Measurements from ENCODE around the gene STK11IP.

DNA sequence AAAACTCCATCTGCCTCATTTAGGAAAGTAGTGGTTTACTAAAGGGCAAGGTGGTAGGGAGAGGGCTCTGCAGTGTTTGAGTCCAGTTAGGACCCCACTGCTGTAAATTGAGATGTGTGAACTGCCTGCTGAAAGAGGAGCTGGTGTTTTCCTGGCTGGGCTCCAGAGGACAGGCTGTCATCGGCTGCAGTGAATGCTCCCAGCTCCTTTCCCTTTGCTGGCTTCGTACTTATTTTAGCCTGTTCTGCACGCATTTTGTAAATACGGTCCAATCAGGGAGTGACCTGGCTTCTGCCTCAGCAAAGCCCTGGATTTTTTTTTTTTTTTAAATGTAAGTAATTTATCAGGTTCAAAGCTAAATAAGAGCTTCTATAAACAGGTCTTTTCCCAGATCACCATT, 67.3 kb downstream of the STK11IP start:
- TF ChIP-seq, protein P1, sequence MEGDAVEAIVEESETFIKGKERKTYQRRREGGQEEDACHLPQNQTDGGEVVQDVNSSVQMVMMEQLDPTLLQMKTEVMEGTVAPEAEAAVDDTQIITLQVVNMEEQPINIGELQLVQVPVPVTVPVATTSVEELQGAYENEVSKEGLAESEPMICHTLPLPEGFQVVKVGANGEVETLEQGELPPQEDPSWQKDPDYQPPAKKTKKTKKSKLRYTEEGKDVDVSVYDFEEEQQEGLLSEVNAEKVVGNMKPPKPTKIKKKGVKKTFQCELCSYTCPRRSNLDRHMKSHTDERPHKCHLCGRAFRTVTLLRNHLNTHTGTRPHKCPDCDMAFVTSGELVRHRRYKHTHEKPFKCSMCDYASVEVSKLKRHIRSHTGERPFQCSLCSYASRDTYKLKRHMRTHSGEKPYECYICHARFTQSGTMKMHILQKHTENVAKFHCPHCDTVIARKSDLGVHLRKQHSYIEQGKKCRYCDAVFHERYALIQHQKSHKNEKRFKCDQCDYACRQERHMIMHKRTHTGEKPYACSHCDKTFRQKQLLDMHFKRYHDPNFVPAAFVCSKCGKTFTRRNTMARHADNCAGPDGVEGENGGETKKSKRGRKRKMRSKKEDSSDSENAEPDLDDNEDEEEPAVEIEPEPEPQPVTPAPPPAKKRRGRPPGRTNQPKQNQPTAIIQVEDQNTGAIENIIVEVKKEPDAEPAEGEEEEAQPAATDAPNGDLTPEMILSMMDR (IDR thresholded peaks at IDR 0.05): no peak
- TF ChIP-seq EP300 (IDR thresholded peaks at IDR 0.05): no peak
- TF ChIP-seq POLR2A (IDR thresholded peaks at IDR 0.05): no peak

Measured in tibial nerve (tissue), 4 donors.